ENCODE measurements around the gene TRNAU1AP.
"Not testable (repeated sequence)": the region's sequence is repeated elsewhere in the genome, so short reads cannot be mapped to it uniquely, and the experiment has no call there.

The TRNAU1AP gene

DNA sequence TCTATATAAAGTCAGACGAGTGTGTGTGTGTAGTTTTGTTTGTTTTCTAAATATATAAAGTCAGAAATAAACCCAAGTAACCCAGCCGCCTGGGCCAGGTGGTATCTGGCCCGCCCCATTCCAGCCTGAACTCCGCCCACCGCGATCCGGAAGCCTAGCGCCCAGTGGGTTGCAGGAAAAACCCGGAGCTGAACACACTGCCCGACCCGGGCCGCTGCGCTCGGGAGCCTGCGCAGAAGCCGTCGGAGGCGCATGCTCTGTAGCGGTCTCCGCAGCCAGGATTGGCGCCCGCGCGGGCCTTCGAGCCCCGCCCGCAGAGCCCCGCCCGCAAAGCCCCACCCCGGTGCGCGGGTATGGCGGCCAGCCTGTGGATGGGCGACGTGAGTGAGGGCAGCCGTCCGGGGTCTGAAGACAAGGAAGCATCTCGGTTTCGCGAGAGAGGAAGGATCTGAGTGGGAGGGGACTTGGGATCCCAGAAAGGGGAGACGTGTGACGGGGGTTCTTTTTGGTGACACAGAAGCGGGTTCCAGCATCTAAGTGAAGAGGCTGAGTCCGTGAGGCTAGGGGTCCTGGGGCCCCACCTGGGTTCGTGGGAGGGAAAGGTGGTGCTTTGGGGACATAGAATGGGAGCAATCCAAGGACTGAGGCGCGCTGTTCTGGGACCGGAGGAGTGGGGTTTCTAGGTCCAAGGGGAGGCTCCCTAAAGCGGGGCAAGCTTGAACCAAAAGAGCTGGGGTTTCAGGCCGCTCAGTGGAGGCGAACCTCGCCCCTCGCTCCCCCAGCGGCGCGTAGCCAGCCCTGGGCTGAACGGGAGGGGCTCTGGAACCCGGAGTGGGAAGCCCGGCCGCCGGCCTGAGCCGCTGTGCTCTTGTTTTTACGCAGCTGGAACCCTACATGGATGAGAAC lies at the start of gene TRNAU1AP:
TSS of gene TRNAU1AP (plus strand) at position 328 of the 906 bp plus-strand sequence. CDS start at position 354, 26 bp downstream.
- DNase-seq: peak; percentile 89

DNA sequence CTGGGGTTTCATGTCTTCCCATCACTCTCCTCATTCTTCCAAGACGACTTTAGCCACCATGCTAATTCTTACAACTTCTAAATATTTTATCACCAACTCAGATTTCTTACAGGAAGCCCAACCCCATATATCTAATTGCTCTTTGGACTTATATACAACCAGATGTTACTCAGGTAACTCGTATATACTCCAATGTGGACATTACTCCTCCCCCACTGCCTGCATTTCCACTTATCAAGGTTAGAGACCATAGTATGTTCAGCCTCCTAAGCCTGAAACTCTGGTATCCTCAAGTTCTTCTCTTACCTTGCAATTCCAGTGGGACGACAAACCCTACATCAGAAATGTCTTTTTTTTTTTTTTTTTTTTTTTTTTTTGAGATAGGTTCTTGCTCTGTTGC lies 49.8 kb upstream of the TRNAU1AP start:
- no peak for DNase-seq

DNA sequence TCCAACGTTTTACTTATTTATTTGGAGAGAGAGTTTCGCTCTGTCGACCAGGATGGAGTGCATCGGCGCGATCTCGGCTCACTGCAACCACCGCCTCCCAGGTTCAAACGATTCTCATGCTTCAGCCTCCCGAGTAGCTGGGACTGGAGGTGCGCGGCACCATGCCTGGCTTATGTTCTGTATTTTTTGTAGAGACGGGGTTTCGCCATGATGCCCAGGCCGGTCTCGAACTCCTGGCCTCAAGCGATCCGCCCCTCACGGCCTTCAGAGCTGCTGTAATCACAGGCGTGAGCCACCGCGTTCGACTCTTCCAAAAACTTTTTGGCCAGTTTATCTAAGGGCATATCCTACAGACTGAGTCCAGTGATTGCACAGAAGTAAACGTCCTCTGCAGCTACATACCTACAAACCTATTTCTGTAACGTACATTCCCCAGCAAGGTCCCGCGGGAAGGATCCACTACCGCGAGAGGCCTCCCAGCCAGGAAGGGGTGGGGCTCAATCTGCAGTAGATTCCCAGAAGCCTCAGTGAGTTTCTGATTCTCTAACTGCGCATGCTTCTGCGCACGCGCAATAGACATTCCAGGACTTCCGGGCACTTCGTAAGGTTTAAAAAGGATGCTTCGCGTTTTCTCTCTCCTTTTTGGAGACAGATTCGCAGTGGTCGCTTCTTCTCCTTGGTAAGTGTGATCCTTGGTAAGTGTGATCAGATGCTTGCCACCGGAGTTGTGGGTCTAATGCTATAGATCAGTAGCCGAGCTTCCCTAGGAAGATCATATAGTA lies 47.3 kb upstream of the TRNAU1AP start, which contains the start of gene RCC1:
TSS of gene RCC1 (plus strand) at position 638 of the 782 bp plus-strand sequence. CDS start 23,824 bp downstream, outside the sequence.
- peak; percentile 87 for DNase-seq

DNA sequence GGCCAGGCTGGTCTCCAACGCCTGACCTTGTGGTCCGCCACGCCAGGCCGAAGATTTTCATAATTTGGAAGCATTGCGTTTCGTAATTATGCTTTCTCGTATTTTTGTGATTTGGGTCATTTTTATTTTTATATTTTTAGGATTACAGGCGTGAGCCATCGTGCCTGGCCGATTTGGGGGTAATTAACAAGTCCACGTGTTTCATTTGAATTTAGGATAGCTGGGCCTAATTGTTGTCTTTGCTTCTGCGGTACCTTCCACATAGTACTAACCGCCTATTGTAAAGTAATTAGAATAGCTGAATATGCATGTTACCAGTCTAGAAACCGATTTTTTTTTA lies 46.0 kb upstream of the TRNAU1AP start:
- no peak for DNase-seq

DNA sequence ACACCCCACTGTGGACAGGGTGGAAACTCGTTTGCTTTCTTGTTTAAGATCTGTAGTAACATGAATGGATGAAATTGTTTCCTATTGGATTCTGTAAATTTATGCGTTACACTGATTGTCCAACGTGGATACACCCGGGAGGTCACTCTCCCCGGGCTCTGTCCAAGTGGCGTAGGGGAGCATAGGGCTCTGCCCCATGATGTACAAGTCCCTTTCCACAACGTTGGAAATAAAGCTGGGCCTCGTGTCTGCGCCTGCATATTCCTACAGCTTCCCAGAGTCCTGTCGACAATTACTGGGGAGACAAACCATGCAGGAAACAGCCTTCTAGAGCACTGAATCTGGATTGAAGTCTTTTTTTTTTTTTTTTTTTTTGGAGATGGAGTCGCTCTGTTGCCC lies 45.6 kb upstream of the TRNAU1AP start:
- no peak for DNase-seq

DNA sequence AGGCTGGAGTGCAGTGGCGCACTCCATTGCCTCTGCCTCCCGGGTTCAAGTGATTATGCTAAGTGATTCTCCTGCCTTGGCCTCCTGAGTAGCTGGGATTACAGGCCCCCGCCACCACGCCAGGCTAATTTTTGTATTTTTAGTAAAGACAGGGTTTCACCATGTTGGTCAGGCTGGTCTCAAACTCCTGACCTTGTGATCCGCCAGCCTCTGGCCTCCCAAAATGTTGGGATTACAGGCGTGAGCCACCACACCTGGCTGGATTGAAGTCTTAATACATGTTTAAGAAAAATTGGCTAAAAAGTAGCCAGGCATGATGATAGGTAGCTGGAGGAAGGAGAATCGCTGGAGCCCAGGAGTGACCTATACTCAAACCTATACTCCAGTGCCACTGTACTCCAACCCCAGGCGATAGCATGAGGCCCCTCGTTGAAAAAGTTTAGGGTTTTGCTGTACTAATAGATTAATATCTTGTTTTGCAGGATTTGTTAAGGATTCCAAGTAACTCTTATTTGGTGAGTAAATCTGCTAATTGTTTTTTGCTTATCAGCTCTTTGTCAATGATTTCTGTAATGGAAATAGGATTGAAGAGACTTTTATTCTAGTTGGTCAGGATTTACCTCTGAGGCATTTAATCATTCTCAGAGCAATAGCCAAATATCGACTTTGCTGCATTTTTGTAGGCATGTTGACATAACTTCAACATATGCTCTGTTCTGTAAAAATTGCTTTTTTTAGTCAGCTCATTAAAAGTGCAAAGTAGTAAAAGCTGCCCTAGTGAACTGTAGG lies 45.0 kb upstream of the TRNAU1AP start:
- no peak for DNase-seq

DNA sequence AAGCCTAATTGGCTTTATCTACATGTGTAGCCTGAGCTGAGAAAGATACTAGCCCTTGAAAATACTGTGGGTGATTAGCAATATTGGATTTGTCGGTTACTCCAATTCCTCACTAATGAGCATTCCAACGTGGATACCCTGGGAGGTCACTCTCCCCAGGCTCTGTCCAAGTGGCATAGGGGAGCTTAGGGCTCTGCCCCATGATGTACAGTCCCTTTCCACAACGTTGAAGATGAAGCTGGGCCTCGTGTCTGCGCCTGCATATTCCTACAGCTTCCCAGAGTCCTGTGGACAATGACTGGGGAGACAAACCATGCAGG lies 44.5 kb upstream of the TRNAU1AP start:
- DNase-seq: no peak

DNA sequence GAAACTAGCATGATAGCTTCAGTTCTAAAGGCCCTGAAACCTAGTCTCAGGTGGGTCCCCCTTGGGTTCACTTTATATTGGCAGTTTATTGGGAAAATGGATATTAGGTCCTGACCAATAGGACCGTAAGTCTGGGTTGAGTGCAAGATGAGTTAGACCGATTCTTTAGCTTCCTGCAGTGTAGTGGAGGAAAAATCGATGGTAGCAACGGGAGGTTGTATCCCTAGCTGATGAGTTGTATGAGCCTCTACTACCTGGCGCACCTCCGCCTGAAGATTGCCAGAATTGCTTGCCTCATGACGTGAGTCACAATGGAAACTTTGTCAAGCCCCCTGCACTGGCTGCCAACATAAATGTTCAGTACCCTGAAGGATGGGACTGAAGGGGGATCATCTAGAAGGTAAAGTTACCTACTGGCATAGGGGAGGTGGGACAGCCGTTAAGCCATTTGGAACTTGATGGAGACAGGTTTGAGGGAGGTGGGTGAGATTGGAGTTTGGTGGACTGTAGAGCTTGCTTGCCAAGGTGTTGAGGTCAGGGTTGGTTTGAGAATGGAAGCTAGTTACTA lies 43.1 kb upstream of the TRNAU1AP start:
- no peak for DNase-seq

DNA sequence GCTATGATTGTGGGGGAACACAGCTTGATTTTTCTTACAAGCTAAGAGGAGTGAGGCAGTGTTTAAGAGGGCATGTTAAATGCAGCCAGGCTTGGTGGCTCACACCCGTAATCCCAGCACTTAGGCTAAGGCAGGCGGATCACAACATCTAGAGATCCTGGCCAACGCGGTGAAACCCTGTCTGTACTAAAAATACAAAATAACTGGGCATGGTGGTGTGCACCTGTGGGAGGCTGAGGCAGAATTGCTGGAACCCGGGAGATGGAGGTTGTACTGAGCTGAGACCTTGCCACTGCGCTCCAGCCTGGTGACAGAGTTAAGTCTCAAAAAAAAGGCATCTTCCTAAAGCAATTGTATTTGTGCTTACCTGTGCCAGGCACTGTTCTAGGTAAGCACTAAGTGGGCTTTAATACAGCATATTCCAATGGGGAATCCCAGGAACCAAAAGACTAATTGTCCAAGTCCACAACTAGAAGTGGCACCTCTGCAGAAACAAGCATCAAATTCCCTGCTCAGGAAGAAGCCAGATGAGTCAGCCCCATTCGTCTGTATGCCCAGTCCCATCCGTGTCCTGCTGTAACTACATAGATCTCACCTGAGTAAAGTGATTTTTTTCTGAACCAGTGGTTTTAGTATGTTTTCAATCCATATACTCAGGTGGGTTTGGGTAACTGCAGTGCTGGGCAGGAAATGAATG lies 42.5 kb upstream of the TRNAU1AP start:
- no peak for DNase-seq

DNA sequence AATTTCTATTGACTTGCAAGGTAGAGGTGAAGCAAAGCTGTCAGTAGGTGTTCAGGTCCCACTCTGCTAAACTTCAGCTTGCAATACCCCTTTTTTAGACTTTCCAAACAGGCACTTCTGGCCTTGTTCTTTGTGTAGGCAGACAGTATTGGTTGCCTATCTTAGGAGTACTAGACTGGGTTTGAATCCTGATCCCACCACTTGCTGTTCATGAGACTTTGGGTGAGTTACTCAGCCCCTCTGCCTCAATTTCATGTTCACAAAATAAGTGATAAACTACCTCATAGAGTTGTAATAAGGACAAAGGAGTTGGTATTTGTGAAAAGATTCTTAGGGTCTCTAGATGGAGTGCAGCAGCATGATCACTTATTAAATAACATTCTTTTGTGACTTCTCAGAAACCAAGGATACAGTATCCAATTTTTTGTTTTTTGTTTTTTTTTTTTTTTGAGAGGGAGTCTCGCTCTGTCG lies 41.9 kb upstream of the TRNAU1AP start:
- no peak for DNase-seq

DNA sequence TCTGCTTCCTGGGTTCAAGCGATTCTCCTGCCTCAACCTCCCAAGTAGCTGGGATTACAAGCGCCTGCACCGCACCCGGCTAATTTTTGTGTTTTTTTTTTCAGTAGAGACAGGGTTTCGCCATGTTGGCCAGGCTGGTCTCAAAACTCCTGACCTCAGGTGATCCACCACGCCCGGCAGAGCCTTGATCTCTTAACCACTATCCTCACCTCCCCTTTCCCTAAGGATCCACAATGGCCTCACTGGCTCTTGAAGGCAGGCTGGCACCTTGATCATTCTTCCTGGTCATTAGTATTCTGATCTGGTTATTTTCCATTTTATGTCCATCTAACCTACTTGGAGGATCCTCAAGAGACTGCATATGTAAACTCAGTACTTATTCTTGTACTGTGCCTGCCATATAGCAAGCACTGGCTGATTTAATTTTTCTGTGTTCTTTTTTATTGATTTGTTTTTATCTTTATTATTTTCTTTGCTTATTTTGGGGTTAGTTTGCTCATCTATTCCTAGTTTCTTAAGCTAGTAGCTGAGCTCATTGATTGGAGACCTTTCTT lies 40.8 kb upstream of the TRNAU1AP start:
- DNase-seq: no peak

DNA sequence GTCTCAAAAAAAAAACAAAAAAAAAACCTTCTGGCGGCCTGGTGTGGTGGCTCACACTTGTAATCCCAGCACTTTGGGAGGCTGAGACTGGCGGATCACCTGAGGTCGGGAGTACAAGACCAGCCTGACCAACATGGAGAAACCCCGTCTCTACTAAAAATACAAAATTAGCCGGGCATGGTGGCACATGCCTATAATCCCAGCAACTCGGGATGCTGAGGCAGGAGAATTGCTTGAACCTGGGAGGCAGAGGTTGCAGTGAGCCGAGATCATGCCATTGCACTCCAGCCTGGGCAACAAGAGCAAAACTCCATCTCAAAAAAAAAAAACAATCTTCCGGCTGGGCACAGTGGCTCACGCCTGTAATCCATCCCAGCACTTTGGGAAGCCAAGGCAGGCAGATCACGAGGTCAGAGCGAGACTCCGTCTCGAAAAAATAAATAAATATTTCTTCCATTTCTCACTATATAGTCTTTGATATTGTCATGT lies 38.4 kb upstream of the TRNAU1AP start:
- not testable (repeated sequence) for DNase-seq

DNA sequence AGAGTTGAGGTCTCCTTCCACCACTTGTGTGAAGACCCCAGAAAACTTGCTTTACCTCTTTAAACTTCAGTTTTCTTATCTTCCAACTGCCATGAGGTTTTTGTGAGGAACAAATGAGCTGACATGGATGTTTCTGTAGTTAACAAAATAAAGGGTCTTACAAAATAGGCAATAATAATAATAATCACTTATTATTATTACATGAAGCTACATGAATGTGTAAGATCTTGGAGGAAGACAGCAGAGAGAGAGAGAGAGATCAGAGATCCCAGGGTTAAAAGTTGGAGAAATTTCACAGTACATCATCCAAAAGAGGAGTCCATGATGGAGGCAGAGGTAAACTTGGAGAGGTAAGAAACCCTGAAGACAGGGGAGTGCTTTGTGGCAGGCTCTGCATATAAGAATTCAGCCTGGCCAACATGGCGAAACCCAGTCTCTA lies 36.3 kb upstream of the TRNAU1AP start:
- DNase-seq: no peak

DNA sequence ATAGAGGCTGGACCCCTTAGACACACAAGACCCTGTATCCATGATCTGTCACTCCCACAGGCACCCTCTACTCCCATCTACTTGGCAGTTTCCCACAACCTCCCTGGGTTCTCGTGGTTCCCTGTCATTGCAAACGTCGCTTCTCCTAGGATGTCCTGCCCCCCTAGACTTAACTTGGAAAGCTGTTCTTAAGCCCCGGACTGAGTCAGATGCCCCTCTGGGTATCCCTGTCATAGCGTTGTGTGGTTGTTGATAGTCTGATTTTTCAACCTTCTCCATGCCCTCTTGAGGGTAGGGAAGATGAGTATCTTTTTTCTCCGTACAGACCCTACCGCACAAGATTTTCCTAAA lies 35.3 kb upstream of the TRNAU1AP start:
- no peak for DNase-seq

DNA sequence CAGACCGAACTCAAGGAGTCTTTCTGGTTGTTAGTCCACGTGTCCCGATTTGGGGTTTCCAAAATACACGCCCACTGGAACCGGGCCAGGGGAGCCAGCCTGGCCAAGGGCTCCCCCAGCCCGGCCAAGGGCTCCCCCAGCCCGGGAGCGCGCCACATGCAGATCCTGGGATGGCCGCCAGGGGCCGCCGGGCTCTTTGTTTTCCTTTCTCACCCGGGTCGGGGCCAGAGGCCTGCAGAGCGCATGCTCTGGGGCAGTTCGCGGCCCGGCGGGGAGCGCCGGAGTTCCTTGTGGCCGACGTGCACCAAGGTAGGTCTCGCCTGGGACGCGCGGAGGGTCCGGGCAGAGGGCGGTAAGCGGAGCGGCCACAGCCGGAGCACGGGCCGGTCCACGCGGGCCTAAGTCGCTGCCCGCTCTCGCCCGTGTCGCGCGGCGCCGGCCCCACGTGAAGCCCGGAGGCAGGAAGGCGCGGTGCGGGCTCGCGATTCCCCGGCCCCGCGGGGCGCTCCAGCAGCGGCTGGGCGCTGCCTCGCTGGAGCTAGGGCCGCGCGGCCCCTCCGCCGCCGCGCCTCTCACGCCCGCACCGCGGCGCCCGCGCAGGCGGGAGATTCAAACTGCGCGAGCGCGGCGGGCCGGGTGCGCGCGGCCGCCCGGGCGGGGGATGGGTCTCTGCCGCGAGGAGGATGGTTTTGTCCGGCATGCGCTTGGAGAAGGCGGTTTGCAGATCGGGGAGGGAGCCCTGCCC lies 34.7 kb upstream of the TRNAU1AP start:
- DNase-seq: peak; percentile 48

DNA sequence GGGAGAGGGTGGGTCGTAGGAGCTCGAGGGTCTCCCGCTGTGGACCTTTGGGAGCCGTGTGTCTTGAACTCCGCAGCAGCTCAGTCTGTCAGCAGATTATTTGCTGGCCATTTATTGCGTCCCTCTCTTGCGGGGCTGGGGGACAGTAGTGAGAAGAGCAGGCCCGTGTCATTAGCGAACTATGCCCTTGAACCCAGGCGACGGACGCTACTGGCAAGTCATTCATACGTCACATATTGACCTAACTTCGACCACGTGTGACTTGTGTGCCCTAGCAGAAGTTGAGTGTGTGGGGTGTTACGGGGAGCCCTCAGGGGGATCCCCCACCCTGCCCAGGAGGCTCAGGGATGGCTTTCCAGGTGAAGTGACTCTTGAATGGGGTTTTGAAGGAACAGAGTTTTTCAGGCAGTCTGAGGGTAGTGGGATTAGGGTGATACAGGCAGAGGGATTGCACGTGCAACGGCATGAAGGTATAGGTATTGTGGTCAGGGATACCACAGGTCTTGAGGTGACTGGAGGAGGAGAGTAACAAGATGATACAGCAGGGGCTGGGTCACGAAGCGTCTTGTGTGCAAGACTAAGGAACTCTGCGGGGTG lies 34.0 kb upstream of the TRNAU1AP start:
- DNase-seq: peak; percentile 0

DNA sequence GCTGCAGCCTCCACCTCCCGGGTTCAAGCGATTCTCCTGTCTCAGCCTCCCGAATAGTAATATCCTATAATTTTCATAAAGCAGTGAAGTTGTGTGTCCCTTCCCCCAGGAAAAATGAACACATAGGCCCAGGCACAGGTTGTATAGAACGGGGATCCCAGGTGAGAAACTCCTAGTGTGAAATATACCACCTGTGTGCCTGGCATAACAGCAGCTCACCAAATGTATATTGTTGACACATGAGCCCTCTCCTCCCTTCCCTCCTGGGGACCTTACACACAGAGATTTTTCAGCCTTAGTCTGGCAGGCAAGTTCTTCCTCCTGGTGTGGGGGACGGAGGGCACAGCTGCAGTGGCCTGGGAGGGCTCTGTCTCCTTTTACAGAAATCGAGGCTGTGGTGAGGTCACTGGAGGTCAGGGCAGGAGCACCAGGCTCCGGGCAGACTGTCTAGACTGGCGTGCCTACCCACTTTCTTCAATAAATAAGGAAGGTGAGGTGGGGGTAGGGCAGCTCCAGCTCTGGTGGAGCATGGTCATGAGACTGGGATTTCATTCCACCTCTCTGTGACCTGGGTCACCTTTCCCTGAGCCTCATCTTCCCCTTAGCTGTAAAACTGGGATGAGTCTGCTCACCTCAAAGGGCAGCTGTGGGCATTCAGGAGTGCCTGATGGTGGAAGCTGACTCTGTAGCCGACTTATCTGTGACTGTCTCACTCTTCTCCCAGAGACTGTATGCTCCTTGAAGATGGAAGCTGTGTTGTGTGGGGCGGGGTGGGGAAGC lies 32.7 kb upstream of the TRNAU1AP start:
- no peak for DNase-seq

DNA sequence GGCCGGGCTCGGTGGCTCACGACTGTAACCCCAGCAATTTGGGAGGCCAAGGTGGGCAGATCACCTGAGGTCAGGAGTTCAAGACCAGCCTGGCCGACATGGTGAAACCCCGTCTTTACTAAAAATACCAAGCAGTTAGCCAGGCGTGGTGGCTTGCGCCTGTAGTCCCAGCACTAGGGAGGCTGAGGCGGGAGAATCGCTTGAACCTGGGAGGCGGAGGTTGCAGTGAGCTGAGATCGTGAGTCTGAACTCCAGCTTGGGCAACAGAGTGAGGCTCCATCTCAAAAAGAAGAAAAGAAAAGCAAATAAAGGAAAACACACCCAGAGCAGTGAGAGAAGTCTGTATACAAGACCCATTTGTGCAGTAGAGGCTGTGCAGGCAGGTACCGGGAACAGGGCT lies 32.1 kb upstream of the TRNAU1AP start:
- not testable (repeated sequence) for DNase-seq

DNA sequence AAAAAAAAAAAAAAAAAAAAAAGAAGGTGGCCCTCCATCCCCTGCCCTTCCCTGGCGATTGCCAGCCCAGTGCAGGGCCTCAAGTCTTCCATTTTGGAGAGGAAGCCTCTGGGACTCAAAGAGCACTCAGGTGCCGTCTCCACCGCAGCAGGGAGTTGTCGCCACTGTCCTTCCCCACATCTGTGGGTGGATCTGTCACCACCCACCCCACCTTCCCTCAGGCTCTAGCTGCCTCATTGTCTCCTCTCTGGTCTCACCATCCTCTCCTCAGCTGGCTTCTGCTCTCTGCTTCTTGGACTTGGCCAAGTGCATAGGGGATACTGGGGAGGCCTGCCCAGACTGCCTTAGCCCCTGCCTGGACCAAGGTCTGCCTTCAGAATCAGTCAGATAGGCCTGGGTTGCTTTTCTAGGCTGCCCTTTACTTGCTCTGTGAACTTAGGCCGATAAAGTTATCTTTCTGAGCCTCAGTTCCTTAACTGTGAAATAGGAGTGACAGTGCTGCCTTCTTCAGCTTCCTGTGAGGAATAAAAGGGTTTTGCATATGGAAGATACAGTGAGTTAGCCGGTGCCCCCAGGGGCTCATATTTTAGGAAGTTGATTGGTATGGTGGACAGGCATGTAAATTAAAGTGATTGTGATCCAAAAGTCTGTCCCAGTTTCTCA lies 31.3 kb upstream of the TRNAU1AP start:
- no peak for DNase-seq

All from NCI-H774 (cell line).